Measurements from ENCODE around the gene IGFBP5. TPM values are rescaled to one million over a fixed set of nuclear protein-coding genes. Genes with fewer than 3 reads are reported as not detected.

The IGFBP5 gene
- total and polyA plus RNA-seq, 9 of the 15 experiments (the other 6 are each of a cell fraction or from before 2014, with no cell fraction given): 0.01 to 1.9 (median 0.03) TPM; not detected in 6

DNA sequence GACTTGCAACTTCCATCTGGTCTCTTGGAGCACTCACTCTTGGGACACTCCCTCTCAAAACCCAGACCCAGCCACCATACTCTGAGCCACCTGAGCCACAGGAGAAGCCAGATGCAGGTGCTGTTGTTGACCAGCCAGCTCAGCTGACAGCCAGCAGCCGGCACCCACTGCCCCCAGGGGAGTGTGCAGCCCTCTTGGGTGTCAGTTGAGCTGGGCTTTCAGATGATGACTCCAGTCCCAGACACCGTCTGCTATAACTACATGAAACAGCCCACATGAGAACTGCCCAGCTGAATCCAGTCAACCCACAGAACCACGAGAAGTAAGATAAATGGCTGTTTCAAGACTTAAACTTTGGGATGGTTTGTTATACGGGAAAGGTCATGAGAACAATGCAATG lies 72.8 kb downstream of the IGFBP5 start (continued):
- no peak for TF ChIP-seq RAD21 (CRISPR knock-in tag; conservative IDR thresholded peaks at IDR 0.05 in 1 of 2, IDR thresholded peaks at IDR 0.05 in 1 of 2)
- TF ChIP-seq, protein P1, sequence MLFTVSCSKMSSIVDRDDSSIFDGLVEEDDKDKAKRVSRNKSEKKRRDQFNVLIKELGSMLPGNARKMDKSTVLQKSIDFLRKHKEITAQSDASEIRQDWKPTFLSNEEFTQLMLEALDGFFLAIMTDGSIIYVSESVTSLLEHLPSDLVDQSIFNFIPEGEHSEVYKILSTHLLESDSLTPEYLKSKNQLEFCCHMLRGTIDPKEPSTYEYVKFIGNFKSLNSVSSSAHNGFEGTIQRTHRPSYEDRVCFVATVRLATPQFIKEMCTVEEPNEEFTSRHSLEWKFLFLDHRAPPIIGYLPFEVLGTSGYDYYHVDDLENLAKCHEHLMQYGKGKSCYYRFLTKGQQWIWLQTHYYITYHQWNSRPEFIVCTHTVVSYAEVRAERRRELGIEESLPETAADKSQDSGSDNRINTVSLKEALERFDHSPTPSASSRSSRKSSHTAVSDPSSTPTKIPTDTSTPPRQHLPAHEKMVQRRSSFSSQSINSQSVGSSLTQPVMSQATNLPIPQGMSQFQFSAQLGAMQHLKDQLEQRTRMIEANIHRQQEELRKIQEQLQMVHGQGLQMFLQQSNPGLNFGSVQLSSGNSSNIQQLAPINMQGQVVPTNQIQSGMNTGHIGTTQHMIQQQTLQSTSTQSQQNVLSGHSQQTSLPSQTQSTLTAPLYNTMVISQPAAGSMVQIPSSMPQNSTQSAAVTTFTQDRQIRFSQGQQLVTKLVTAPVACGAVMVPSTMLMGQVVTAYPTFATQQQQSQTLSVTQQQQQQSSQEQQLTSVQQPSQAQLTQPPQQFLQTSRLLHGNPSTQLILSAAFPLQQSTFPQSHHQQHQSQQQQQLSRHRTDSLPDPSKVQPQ (CRISPR knock-in tag; IDR thresholded peaks at IDR 0.05; ENCODE audit: borderline replicate concordance): no peak
- TF ChIP-seq GATAD2B (IDR thresholded peaks at IDR 0.05; ENCODE audit: borderline replicate concordance): no peak

Other genes starting within 250 kb of the IGFBP5 start
- gene RPL37A, start 196.7 kb downstream of the IGFBP5 start, total RNA-seq (2014; rRNA removed): 1,954 and 2,610 TPM in 2 replicates
- 2,970 and 2,991 TPM in 2 replicates for gene RPL37A, start 196.7 kb downstream of the IGFBP5 start, total RNA-seq (2014; rRNA removed; fragmentation: Illumina TruSeq; extraction: Trizol)
- 3,128 and 3,349 TPM in 2 replicates for gene RPL37A, start 196.7 kb downstream of the IGFBP5 start, total RNA-seq (2015; rRNA removed; fragmentation: Illumina TruSeq; extraction: Trizol)
- gene RPL37A, start 196.7 kb downstream of the IGFBP5 start, total RNA-seq (2021): 2,073 and 2,273 TPM in 2 replicates
- 2,373 and 2,467 TPM in 2 replicates for gene RPL37A, start 196.7 kb downstream of the IGFBP5 start, polyA plus RNA-seq (2011; rRNA removed)
- gene RPL37A, start 196.7 kb downstream of the IGFBP5 start, polyA plus RNA-seq (2014; fragmentation: Illumina TruSeq; extraction: Trizol): 2,856 and 3,318 TPM in 2 replicates
- 1,000 to 10,000 TPM; 2,078 to 2,436 TPM for gene RPL37A, start 196.7 kb downstream of the IGFBP5 start, polyA plus RNA-seq (2014; fragmentation: Nextera tagmentation; extraction: Ambion mirVana)
- 1,938 and 2,430 TPM in 2 replicates for gene RPL37A, start 196.7 kb downstream of the IGFBP5 start, polyA plus RNA-seq (2014; rRNA removed)
- not detected in 2 replicates for gene IGFBP2, start 62.1 kb downstream of the IGFBP5 start, total RNA-seq (2014; rRNA removed)
- not detected in 2 replicates for gene IGFBP2, start 62.1 kb downstream of the IGFBP5 start, total RNA-seq (2014; rRNA removed; fragmentation: Illumina TruSeq; extraction: Trizol)
- 0.23 TPM in 1 of 2 replicates, not detected in the other for gene IGFBP2, start 62.1 kb downstream of the IGFBP5 start, total RNA-seq (2015; rRNA removed; fragmentation: Illumina TruSeq; extraction: Trizol)
- gene IGFBP2, start 62.1 kb downstream of the IGFBP5 start, total RNA-seq (2021): 0.85 and 0.93 TPM in 2 replicates
- gene IGFBP2, start 62.1 kb downstream of the IGFBP5 start, polyA plus RNA-seq (2011; rRNA removed): not detected in 2 replicates
- not detected in 2 replicates for gene IGFBP2, start 62.1 kb downstream of the IGFBP5 start, polyA plus RNA-seq (2014; fragmentation: Illumina TruSeq; extraction: Trizol)
- not detected for gene IGFBP2, start 62.1 kb downstream of the IGFBP5 start, polyA plus RNA-seq (2014; fragmentation: Nextera tagmentation; extraction: Ambion mirVana)
- not detected in 2 replicates for gene IGFBP2, start 62.1 kb downstream of the IGFBP5 start, polyA plus RNA-seq (2014; rRNA removed)
- gene TNP1, start 164.5 kb upstream of the IGFBP5 start, total RNA-seq (2014; rRNA removed): not detected in 2 replicates
- gene TNP1, start 164.5 kb upstream of the IGFBP5 start, total RNA-seq (2014; rRNA removed; fragmentation: Illumina TruSeq; extraction: Trizol): not detected in 2 replicates
- not detected in 2 replicates for gene TNP1, start 164.5 kb upstream of the IGFBP5 start, total RNA-seq (2015; rRNA removed; fragmentation: Illumina TruSeq; extraction: Trizol)
- not detected in 2 replicates for gene TNP1, start 164.5 kb upstream of the IGFBP5 start, total RNA-seq (2021)
- not detected in 2 replicates for gene TNP1, start 164.5 kb upstream of the IGFBP5 start, polyA plus RNA-seq (2011; rRNA removed)
- gene TNP1, start 164.5 kb upstream of the IGFBP5 start, polyA plus RNA-seq (2014; fragmentation: Illumina TruSeq; extraction: Trizol): not detected in 2 replicates
- gene TNP1, start 164.5 kb upstream of the IGFBP5 start, polyA plus RNA-seq (2014; fragmentation: Nextera tagmentation; extraction: Ambion mirVana): not detected
- not detected in 2 replicates for gene TNP1, start 164.5 kb upstream of the IGFBP5 start, polyA plus RNA-seq (2014; rRNA removed)

Measured in K562 (cell line).